HepG2 (cell line): ENCODE data around the gene RBCK1.

Experiments
- MED1 ChIP-seq: sonication (generic); formaldehyde crosslinking; IDR thresholded peaks from 2 replicates; pipeline ENCODE4 v1.4.0; 2020; ENCODE audit warnings: missing genetic modification reagents
- SP2 ChIP-seq: sonication (generic); formaldehyde crosslinking; IDR thresholded peaks from 2 replicates; pipeline ENCODE4 v1.5.1; 2020; ENCODE audit warnings: mild to moderate bottlenecking, missing genetic modification reagents
- ZZZ3 ChIP-seq: sonication (generic); formaldehyde crosslinking; IDR thresholded peaks from 2 replicates; pipeline ENCODE4 v1.4.0; 2020; ENCODE audit warnings: missing genetic modification reagents, mild to moderate bottlenecking, borderline replicate concordance
- TF ChIP-seq, protein P1 (sequence below): sonication (generic); formaldehyde crosslinking; IDR thresholded peaks from 2 replicates; pipeline ENCODE4 v1.4.0; 2020; ENCODE audit warnings: missing genetic modification reagents

DNA sequence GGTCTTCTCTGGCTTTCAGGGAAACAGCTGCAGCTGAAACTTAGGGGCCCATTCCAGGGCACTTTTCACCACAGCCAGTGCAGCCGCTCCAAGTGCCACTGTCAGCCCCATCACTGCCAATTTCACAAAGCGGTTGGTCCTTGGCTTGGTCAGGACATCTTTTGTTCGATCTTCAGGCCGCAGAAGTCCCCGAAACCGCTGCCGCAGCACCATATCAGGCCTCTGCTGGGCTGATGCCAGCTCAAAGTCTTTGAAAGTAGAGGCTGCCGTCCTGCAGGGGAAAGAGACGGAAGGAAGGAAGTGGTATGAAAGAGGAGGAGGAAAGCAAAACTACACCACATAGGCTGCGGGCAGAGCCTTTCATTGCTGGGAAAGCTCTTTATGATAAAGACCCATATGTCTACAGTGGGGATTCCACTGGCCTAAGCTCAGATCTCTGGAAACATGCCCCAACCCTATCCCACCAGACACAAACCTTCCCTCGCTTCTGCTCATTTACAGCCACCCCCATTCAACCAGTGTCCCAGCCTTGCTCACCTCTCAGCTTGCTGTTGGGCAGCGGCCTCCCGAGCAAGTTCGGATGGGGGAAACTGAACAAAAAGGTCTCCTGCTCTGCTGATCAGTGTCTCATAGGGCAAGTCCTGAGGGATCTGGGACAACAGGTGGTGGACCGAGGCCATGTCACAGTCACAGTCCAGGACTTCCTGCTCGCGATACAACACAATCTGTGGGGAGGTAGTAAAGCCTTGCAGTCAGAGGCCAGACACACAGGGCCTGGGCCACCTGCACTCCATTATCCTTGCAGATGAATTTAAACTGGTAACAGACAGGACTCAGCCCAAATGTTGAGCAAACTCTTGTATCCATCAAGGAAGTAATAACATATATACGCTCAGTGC lies 30.7 kb downstream of the RBCK1 start:
- TF ChIP-seq ZZZ3 (CRISPR knock-in tag), result no peak
- TF ChIP-seq SP2 (CRISPR knock-in tag), result no peak
- no peak for TF ChIP-seq MED1
- TF ChIP-seq, protein P1, sequence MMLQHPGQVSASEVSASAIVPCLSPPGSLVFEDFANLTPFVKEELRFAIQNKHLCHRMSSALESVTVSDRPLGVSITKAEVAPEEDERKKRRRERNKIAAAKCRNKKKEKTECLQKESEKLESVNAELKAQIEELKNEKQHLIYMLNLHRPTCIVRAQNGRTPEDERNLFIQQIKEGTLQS, result no peak
